Type B pancreatic cell (in vitro differentiated cells): ENCODE results near the gene FAM210A. TPM values are rescaled to one million over a fixed set of nuclear protein-coding genes. Genes with fewer than 3 reads are reported as not detected.
A peak's percentile ranks its signal among the peaks of the same experiment; 100 is the strongest.

Source experiments
- DNase-seq: peaks from one replicate; pipeline ENCODE4 v3.0.0; 2021; ENCODE audit warnings: mixed read lengths; ENCODE audit not compliant: unreplicated experiment; ENCODE audit errors: extremely low spot score
- H3K27ac Mint-ChIP-seq: 2 replicates; pipeline ENCODE4 v1.8.0; 2021; ENCODE audit warnings: mild to moderate bottlenecking, mixed read lengths
- H3K27me3 Mint-ChIP-seq: 2 replicates; pipeline ENCODE4 v1.8.0; 2021; ENCODE audit warnings: mixed read lengths
- H3K36me3 Mint-ChIP-seq: 2 replicates; pipeline ENCODE4 v1.8.0; 2021; ENCODE audit warnings: mixed read lengths
- H3K4me1 Mint-ChIP-seq: one replicate; pipeline ENCODE4 v1.8.0; 2021; ENCODE audit warnings: mixed read lengths; ENCODE audit not compliant: unreplicated experiment
- H3K4me3 Mint-ChIP-seq: 2 replicates; pipeline ENCODE4 v1.8.0; 2021; ENCODE audit warnings: mild to moderate bottlenecking, mixed read lengths
- H3K9me3 Mint-ChIP-seq: 2 replicates; pipeline ENCODE4 v1.8.0; 2021; ENCODE audit warnings: mixed read lengths
- total RNA-seq: library from RNA; stranded (reverse); gene quantifications from 2 replicates; pipeline ENCODE4 v1.2.1, GENCODE V29; 2021; ENCODE audit warnings: low replicate concordance
- TF ChIP-seq, protein P1 (sequence below): fragments of 200-600 bp; sonication (generic); conservative IDR thresholded peaks from 2 replicates; pipeline ENCODE4 v1.5.0; 2021; ENCODE audit warnings: antibody characterized with exemption, mild to moderate bottlenecking

Gene FAM210A
- total RNA-seq, 1 donor from 2014 or later: 16.9 TPM

DNA sequence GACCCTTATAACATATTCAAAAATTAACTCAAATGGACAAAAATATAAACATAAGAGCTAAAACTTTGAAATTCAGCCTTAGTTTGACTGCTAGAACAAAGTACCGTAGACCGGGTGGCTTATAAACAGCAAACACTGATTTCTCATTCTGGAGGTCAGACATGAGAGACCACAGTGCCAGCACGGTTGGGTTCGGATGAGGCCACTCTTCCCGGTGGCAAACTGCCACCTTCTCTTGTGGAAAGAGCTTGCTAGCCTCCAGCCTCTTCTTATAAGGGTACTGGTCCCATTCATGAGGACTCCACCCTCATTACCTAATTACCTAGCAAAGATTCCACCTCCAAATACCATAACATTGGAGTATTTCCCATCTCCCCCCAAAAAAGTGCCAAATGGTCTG lies 91.3 kb downstream of the FAM210A start:
- TF ChIP-seq, protein P1, sequence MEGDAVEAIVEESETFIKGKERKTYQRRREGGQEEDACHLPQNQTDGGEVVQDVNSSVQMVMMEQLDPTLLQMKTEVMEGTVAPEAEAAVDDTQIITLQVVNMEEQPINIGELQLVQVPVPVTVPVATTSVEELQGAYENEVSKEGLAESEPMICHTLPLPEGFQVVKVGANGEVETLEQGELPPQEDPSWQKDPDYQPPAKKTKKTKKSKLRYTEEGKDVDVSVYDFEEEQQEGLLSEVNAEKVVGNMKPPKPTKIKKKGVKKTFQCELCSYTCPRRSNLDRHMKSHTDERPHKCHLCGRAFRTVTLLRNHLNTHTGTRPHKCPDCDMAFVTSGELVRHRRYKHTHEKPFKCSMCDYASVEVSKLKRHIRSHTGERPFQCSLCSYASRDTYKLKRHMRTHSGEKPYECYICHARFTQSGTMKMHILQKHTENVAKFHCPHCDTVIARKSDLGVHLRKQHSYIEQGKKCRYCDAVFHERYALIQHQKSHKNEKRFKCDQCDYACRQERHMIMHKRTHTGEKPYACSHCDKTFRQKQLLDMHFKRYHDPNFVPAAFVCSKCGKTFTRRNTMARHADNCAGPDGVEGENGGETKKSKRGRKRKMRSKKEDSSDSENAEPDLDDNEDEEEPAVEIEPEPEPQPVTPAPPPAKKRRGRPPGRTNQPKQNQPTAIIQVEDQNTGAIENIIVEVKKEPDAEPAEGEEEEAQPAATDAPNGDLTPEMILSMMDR: no peak
- peaks cover 3% of the 10 kb centered on the region for H3K4me1 Mint-ChIP-seq
- no peaks in the 10 kb centered on the region for H3K9me3 Mint-ChIP-seq
- H3K36me3 Mint-ChIP-seq: no peaks in the 10 kb centered on the region
- no peak for DNase-seq
- peaks cover 6% of the 10 kb centered on the region for H3K27me3 Mint-ChIP-seq
- no peak overlapping the region for H3K4me3 Mint-ChIP-seq
- H3K27ac Mint-ChIP-seq: no peak overlapping the region

DNA sequence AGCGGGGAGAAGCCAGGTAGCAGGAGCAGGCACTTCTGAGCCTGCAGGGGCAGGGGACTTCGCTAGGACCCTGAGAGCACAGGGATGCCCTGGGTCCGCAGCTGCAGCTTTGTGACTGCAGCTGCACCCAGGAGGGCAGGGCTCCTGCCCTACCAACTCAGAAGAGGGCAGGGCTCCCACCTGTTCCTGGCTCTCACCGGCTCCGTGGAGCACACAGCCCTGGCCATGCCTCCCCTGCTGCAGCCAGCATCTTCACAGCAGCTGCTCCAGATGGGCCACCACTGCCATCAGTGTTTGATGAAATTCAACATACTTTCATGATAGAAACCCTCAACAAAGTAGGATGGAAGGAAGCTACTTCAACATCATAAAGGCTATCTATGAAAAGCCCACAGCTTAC lies 92.7 kb downstream of the FAM210A start:
- no peak overlapping the region for H3K27ac Mint-ChIP-seq
- no peak overlapping the region for H3K4me3 Mint-ChIP-seq
- no peak for DNase-seq
- peaks cover 6% of the 10 kb centered on the region for H3K4me1 Mint-ChIP-seq
- H3K27me3 Mint-ChIP-seq: peaks cover 14% of the 10 kb centered on the region
- TF ChIP-seq, protein P1: no peak
- H3K9me3 Mint-ChIP-seq: no peaks in the 10 kb centered on the region
- no peaks in the 10 kb centered on the region for H3K36me3 Mint-ChIP-seq

DNA sequence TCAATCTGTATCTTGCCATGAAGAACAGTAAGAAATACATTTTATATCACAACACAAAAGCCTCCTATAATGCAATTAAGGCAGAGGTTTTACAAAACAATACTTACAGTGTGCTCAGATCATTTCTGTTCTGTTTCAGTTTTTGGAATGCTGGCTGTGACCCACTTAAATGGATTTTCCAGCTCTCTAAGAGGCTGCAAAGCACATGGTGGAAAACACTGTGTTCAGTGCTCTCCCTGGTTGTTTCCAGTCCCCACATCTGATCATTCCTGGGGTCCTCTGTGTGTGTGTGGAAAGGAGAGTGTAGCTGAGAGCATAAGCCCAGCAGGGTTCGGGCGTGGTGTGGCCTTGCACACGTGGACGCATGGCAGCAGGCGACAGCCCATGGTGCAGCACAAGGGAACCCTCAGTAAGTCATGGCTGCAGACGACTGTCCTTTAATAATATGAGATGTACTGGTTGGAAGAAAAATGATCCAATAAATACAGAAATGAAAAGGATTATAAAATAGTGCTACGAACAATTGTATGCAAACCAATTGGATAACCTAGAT lies 95.6 kb downstream of the FAM210A start:
- H3K36me3 Mint-ChIP-seq: no peaks in the 10 kb centered on the region
- TF ChIP-seq, protein P1: no peak
- peaks cover 6% of the 10 kb centered on the region for H3K4me1 Mint-ChIP-seq

DNA sequence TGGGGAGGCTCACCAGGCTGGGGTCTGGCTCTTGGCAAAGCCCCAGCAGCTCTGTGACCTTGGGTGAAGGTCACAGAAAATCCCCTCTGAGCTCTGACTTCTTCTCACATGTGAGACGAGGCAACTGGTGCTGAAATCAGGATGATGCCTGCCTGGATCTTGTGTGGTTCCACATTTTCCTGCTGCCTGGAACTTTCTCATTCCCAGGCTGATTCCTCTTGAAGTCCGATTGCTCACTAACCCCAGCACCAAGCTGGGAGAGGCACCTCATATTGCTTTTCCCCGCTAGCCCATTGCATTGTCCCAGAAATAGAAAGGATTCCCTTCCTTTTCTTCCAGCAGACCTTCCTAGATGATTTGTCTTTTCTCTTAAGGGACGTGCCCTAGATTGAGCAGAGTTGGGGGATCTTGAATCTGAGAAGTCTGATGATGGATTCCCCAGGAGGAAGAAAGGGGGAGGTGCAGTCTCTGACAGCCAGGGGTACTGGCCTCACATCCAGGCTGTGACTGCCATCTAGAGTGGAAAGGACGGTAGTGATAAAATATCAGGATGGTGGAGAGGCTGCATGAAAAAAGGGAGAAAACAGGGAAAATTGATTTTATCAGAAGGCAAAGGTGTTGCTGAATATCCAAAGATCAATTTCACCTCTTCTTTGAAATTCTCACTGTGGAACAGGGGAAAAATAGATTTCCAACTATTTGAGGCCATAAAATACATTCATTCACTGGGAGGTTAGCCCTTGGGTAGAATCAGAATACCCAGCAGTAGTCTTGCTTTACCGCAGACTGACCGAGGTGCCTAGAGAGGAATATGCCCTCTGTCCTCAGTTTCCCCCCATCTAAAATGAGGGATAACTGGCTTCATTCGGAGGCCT lies 96.3 kb downstream of the FAM210A start:
- TF ChIP-seq, protein P1: peak; percentile 89
- DNase-seq: no peak
- no peaks in the 10 kb centered on the region for H3K36me3 Mint-ChIP-seq
- peaks cover 6% of the 10 kb centered on the region for H3K4me1 Mint-ChIP-seq
- H3K27ac Mint-ChIP-seq: no peak overlapping the region
- H3K4me3 Mint-ChIP-seq: no peak overlapping the region
- peaks cover 21% of the 10 kb centered on the region for H3K27me3 Mint-ChIP-seq
- H3K9me3 Mint-ChIP-seq: no peaks in the 10 kb centered on the region

More for the DNA sequence above, 95.6 kb downstream of the FAM210A start:
- no peak for DNase-seq
- Mint-ChIP-seq H3K27me3 (peaks cover 21% of the 10 kb centered on the region), H3K27ac (no peak overlapping the region), H3K9me3 (no peaks in the 10 kb centered on the region), H3K4me3 (no peak overlapping the region)

DNA sequence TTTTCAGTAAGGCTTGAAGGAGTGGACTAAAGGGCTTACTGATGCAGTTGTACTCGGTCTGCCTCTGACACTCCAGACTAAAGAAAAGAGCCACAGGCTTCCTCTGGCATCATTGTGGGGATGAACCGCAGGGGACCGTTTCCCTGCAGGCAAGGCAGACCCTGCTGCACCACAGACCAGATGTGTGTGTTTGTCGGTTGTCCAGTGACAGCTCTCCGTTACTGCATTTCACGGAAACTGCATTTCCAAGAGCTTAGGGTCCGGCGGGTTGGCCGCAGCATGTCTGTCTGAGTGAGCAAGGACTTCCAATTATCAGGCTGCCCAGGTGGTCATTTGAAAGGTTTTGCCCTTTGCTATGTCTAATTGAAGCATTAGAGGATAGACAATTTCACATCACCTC lies 98.1 kb downstream of the FAM210A start:
- H3K4me3 Mint-ChIP-seq: no peak overlapping the region
- DNase-seq: no peak
- H3K4me1 Mint-ChIP-seq: peaks cover 6% of the 10 kb centered on the region
- no peaks in the 10 kb centered on the region for H3K36me3 Mint-ChIP-seq
- TF ChIP-seq, protein P1: no peak
- no peaks in the 10 kb centered on the region for H3K9me3 Mint-ChIP-seq
- H3K27ac Mint-ChIP-seq: no peak overlapping the region
- peaks cover 28% of the 10 kb centered on the region for H3K27me3 Mint-ChIP-seq
